ENCODE results near the gene RIT1. TPM values are rescaled to one million over a fixed set of nuclear protein-coding genes. Genes with fewer than 3 reads are reported as not detected.

The RIT1 gene, protein sequence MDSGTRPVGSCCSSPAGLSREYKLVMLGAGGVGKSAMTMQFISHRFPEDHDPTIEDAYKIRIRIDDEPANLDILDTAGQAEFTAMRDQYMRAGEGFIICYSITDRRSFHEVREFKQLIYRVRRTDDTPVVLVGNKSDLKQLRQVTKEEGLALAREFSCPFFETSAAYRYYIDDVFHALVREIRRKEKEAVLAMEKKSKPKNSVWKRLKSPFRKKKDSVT
- 35.9 TPM for total RNA-seq (ENCODE audit: unreplicated experiment)
- long read RNA-seq, partial matches to known transcripts: 0 of 5 reads
- long read RNA-seq, other reads (novel, unspliced or antisense): 1 of 5 reads

DNA sequence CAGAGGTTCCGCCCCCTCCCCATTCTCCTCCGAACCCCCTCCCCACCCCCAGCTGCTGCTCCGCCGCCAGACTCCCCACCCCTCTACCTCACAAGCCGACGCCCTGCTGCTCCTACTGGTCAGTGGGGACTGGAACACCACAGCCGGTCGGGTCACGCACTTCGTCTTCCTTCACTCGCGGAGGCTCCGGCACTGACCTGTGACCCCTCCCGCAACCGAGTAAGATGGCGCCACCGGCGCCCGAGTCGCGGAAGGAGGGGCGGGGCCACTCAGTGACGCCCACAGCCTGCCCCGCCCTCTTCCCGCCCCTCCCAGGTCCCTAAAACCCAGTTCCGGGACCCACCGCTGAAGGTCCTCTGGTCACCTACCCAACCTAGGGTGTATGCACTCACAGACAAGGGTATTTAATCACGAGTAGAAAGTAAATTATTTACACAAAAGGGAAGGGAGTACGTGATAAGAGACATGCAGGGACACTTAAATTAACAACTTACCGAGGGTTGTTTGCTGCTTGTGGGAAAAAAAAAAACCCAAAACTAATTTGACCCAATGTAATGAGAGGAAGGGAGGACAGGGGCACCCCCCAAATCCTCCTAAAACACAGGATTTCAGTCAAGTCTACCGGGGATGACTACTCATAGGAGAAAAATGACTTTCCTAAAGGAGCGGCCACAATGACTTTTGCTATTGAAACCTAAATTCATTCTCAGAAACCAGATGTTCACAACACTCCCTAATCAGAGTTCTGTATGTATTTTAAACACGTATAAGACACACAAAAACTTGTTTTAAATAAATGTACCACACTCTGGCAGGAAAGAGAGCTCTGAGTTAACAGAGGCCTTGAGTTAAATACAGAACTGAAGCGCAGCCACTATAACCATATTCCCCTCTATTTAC is at the start of gene RIT1:
Gene RIT1, minus strand, starts transcription at position 194 of the 900 bp plus-strand sequence. CDS start 588 bp downstream, outside the sequence.
- Mint-ChIP-seq H3K27ac (ENCODE audit: unreplicated experiment) (peak within 1 kb of the TSS; percentile 90), H3K36me3 (ENCODE audit: unreplicated experiment) (no peaks in the 10 kb centered on the region), H3K4me1 (ENCODE audit: low read depth, unreplicated experiment) (peaks cover 3% of the 10 kb centered on the region), H3K27me3 (ENCODE audit: unreplicated experiment) (no peaks in the 10 kb centered on the region), H3K4me3 (ENCODE audit: unreplicated experiment) (peak within 1 kb of the TSS; percentile 92), H3K9me3 (ENCODE audit: unreplicated experiment) (peaks cover 3% of the 10 kb centered on the region)
- TF ChIP-seq, protein P1, sequence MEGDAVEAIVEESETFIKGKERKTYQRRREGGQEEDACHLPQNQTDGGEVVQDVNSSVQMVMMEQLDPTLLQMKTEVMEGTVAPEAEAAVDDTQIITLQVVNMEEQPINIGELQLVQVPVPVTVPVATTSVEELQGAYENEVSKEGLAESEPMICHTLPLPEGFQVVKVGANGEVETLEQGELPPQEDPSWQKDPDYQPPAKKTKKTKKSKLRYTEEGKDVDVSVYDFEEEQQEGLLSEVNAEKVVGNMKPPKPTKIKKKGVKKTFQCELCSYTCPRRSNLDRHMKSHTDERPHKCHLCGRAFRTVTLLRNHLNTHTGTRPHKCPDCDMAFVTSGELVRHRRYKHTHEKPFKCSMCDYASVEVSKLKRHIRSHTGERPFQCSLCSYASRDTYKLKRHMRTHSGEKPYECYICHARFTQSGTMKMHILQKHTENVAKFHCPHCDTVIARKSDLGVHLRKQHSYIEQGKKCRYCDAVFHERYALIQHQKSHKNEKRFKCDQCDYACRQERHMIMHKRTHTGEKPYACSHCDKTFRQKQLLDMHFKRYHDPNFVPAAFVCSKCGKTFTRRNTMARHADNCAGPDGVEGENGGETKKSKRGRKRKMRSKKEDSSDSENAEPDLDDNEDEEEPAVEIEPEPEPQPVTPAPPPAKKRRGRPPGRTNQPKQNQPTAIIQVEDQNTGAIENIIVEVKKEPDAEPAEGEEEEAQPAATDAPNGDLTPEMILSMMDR (IDR thresholded peaks at IDR 0.05; ENCODE audit: partially characterized antibody, unreplicated experiment): no peak
- DNase-seq: peak; percentile 91

DNA sequence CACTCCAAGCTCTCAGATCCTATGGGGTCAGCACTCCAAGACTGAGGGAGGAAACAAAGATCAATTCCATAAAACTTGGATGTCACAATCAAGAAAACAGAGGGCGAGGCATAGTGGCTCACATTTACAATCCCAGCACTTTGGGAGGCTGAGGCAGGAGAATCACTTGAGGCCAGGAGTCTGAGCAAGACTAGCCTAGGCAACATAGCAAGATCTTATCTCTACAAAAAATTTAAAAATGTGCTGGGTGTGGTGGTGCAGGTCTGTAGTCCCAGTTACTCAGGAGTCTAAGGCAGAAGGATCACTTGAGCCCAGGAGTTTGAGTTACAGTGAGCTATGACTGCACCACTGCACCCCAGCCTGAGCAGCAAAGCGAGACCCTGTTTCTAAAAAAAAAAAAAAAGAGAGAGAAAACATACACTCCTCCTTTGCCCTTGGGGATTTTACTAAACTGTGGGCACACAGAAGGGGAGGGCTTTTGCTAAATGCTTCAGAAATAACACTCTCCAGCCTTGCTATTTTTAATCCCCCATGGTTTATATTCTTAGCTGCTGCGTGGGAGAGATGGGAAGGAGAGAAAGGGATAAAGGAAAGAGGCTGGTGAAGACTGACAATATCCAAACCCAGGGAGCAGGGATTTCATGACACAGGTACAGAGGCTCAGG is 49.1 kb upstream of the RIT1 start:
- Mint-ChIP-seq H3K27ac (ENCODE audit: unreplicated experiment) (no peak overlapping the region), H3K27me3 (ENCODE audit: unreplicated experiment) (peaks cover 2% of the 10 kb centered on the region), H3K36me3 (ENCODE audit: unreplicated experiment) (no peaks in the 10 kb centered on the region)

DNA sequence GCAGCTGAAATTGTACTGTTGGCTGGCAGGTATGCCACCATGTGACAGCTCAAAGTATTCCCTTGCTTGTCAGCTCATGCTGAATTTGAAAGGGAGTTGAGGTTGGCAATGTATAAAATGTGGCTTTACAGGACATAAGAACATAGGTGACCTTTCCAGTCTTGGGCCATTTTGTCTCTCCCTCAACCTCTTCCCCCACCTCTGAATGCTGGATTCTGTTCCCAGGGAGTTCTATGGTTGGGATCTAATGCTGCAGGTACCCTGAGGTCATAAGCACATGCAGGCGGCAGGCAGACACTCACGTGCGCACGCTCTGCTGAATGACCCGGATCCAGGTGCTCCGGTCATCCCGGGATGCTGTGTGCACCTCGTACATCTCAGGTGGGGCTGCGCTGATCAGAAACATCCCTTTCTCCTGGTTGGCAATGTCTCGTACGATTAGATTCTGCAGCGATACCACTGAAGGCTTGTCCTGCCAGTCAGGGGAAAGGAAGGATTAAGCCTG is 46.3 kb upstream of the RIT1 start:
- Mint-ChIP-seq H3K4me1 (ENCODE audit: low read depth, unreplicated experiment) (peaks cover 2% of the 10 kb centered on the region), H3K36me3 (ENCODE audit: unreplicated experiment) (no peaks in the 10 kb centered on the region), H3K27ac (ENCODE audit: unreplicated experiment) (no peak overlapping the region), H3K27me3 (ENCODE audit: unreplicated experiment) (no peaks in the 10 kb centered on the region), H3K4me3 (ENCODE audit: unreplicated experiment) (no peak overlapping the region), H3K9me3 (ENCODE audit: unreplicated experiment) (peaks cover 4% of the 10 kb centered on the region)
- TF ChIP-seq, protein P1 (IDR thresholded peaks at IDR 0.05; ENCODE audit: partially characterized antibody, unreplicated experiment): no peak
- no peak for DNase-seq

More for the DNA sequence above, 49.1 kb upstream of the RIT1 start:
- Mint-ChIP-seq H3K4me3 (ENCODE audit: unreplicated experiment) (no peak overlapping the region), H3K9me3 (ENCODE audit: unreplicated experiment) (peaks cover 6% of the 10 kb centered on the region), H3K4me1 (ENCODE audit: low read depth, unreplicated experiment) (peaks cover 2% of the 10 kb centered on the region)
- DNase-seq: no peak
- TF ChIP-seq, protein P1 (IDR thresholded peaks at IDR 0.05; ENCODE audit: partially characterized antibody, unreplicated experiment): no peak

DNA sequence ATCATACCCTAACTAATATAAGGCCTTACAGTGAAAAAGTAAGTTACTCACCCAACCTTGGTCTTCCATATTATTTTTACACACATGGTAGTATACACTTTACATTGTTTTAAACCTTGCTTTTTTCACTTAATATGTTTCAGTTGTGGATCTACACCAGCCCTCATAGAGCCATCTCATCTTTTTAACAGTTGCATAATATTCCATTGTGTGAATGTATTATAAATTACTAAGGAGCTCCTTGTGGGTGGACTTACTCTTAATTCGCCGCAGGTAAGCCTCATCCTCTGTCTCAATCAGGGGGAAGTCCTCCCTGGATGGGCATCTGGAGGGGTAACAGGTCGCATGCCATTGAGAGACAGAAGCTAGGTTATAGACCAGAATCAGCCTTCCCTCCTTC is 43.5 kb upstream of the RIT1 start:
- Mint-ChIP-seq H3K4me1 (ENCODE audit: low read depth, unreplicated experiment) (no peaks in the 10 kb centered on the region), H3K27me3 (ENCODE audit: unreplicated experiment) (no peaks in the 10 kb centered on the region), H3K4me3 (ENCODE audit: unreplicated experiment) (no peak overlapping the region), H3K36me3 (ENCODE audit: unreplicated experiment) (no peaks in the 10 kb centered on the region), H3K27ac (ENCODE audit: unreplicated experiment) (no peak overlapping the region), H3K9me3 (ENCODE audit: unreplicated experiment) (peaks cover 4% of the 10 kb centered on the region)
- no peak for DNase-seq
- TF ChIP-seq, protein P1 (IDR thresholded peaks at IDR 0.05; ENCODE audit: partially characterized antibody, unreplicated experiment): no peak

Measured in glutamatergic neuron (in vitro differentiated cells).